NB4 (cell line): ENCODE data around the gene CES4A.

Source experiments
- DNase-seq: peaks from one replicate; pipeline ENCODE4 v3.0.0; 2010; ENCODE audit warnings: low read depth
- H3K4me3 ChIP-seq: one replicate; pipeline ENCODE4 v1.5.1; 2011; ENCODE audit warnings: mild to moderate bottlenecking, low read depth, low read length, moderate library complexity
- CTCF ChIP-seq: IDR thresholded peaks from one replicate; pipeline ENCODE4 v1.5.1; 2012; ENCODE audit warnings: low read depth, low read length
- MAX ChIP-seq: IDR thresholded peaks from 2 replicates; pipeline ENCODE4 v1.6.1; 2011; ENCODE audit warnings: low read depth, low read length
- MYC ChIP-seq: IDR thresholded peaks from 2 replicates; pipeline ENCODE4 v1.6.1; 2011; ENCODE audit warnings: low read depth, low read length
- POLR2A ChIP-seq: IDR thresholded peaks from 2 replicates; pipeline ENCODE4 v1.6.1; 2011; ENCODE audit warnings: mild to moderate bottlenecking; ENCODE audit not compliant: insufficient read length; ENCODE audit errors: extremely low read depth

CES4A gene

GRCh38 chr16:67029254-67030096 lies 41.1 kb downstream of the CES4A start:
- TF ChIP-seq CTCF (no peak), POLR2A (peak; percentile 14), MYC (no peak), MAX (no peak)
- H3K4me3 ChIP-seq = peak overlapping the region; percentile 88
- DNase-seq = peak; percentile 71

- TF ChIP-seq MYC (no peak), MAX (no peak), POLR2A (no peak), CTCF (no peak)
- peak overlapping the region; percentile 88 for H3K4me3 ChIP-seq
- no peak for DNase-seq
Measured at GRCh38 chr16:67030221-67030962, 42.0 kb downstream of the CES4A start.

- no peak for DNase-seq
- TF ChIP-seq MAX (no peak), CTCF (no peak), POLR2A (no peak), MYC (no peak)
Measured at GRCh38 chr16:67034487-67034886, 46.1 kb downstream of the CES4A start.

GRCh38 chr16:67035364-67035763 lies 47.0 kb downstream of the CES4A start:
- no peak for TF ChIP-seq MYC
- TF ChIP-seq POLR2A = no peak
- no peak overlapping the region for H3K4me3 ChIP-seq
- DNase-seq = no peak

More at GRCh38 chr16:67034487-67034886, 46.1 kb downstream of the CES4A start:
- H3K4me3 ChIP-seq = peak overlapping the region; percentile 4

GRCh38 chr16:67036323-67036741 lies 47.9 kb downstream of the CES4A start:
- no peak overlapping the region for H3K4me3 ChIP-seq
- no peak for DNase-seq
- TF ChIP-seq MAX (no peak), CTCF (no peak), POLR2A (no peak), MYC (no peak)

GRCh38 chr16:67039260-67040020 lies 51.1 kb downstream of the CES4A start:
- no peak for TF ChIP-seq POLR2A
- no peak for TF ChIP-seq MYC
- TF ChIP-seq CTCF = no peak
- TF ChIP-seq MAX = no peak
- no peak overlapping the region for H3K4me3 ChIP-seq
- DNase-seq = no peak
